ENCODE data around the gene ACTA2. TPM values are rescaled to one million over a fixed set of nuclear protein-coding genes. Genes with fewer than 3 reads are reported as not detected.

The ACTA2 gene

DNA sequence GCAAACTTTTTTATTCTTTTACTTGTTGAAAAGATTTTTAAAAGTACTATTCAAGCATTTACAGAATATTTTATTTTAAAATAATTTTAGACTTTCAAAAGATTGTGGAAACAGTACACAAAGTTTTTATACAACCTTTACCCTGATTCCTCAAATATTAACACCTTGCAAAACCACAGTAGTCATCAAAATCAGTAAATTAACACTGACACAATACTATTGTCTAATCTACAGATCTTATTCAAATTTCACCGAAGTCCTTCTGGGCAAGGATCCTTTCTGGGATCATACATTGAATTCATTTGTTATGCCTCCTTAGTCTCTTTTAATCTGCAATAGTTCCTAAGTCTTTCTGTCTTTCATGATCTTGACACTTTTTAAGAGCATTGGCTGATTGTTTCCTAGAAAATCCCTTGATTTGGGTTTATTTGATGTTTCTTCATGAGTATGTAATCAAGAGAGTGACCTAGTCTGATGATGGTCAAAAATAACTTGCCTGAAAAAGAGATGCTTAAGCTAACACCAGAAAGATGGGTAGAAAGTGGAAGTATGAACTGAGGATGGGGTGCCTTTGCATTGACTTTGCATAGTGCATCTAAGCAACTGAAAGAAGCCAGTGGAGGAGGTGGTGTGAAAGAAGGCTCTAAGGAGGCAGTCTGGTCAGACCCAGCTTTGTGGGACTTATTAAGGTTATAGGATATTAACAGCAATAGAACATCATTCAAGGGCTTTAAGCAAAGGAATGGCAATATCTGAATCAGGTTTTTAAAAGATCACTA is 62.8 kb downstream of the ACTA2 start:
- Histone ChIP-seq H3K36me3 (ENCODE audit: control insufficient read depth, insufficient read depth, low read length) (no peaks in the 10 kb centered on the region), H3K9ac (ENCODE audit: low read length) (no peak overlapping the region), H2BK15ac (replicated peaks; ENCODE audit: low read depth) (no peak overlapping the region), H3K4ac (ENCODE audit: low read depth, low read length) (no peak overlapping the region), H3K79me1 (ENCODE audit: low read length) (no peaks in the 10 kb centered on the region), H4K8ac (ENCODE audit: low read depth, low read length) (no peak overlapping the region), H2BK5ac (ENCODE audit: low read length) (no peak overlapping the region), H3K4me1 (ENCODE audit: control insufficient read depth, low read depth, low read length) (no peaks in the 10 kb centered on the region), H3K18ac (ENCODE audit: low read length) (no peak overlapping the region), H3K23ac (ENCODE audit: low read length) (no peak overlapping the region), H3K4me3 (ENCODE audit: low read length) (no peak overlapping the region), H3K27me3 (ENCODE audit: insufficient read depth, low read length, poor library complexity) (no peaks in the 10 kb centered on the region), H3K56ac (ENCODE audit: low read length) (no peak overlapping the region), H3K79me2 (ENCODE audit: control insufficient read depth, insufficient read depth, low read length) (no peaks in the 10 kb centered on the region), H4K5ac (ENCODE audit: low read length) (no peak overlapping the region), H3K4me2 (ENCODE audit: low read length) (no peak overlapping the region), H3K27ac (ENCODE audit: low read depth, low read length) (no peak overlapping the region), H2BK120ac (ENCODE audit: low read depth, low read length) (no peak overlapping the region), H2AK5ac (ENCODE audit: low read length) (no peak overlapping the region)
- DNase-seq = no peak
- no CpG with 5 or more reads among the region's 1 CpG for WGBS (ENCODE audit: extremely low coverage, insufficient coverage, low lambda C conversion rate)

- H3K4me2 ChIP-seq (ENCODE audit: low read length) = no peak overlapping the region
- H3K4me1 ChIP-seq (ENCODE audit: control insufficient read depth, low read depth, low read length) = no peaks in the 10 kb centered on the region
- no peak overlapping the region for H2BK15ac ChIP-seq (replicated peaks; ENCODE audit: low read depth)
- H2BK5ac ChIP-seq (ENCODE audit: low read length) = no peak overlapping the region
- no peaks in the 10 kb centered on the region for H3K79me1 ChIP-seq (ENCODE audit: low read length)
- no peak overlapping the region for H3K56ac ChIP-seq (ENCODE audit: low read length)
- H4K8ac ChIP-seq (ENCODE audit: low read depth, low read length) = no peak overlapping the region
- no peaks in the 10 kb centered on the region for H3K27me3 ChIP-seq (ENCODE audit: insufficient read depth, low read length, poor library complexity)
- no peak overlapping the region for H3K18ac ChIP-seq (ENCODE audit: low read length)
- no peak overlapping the region for H4K5ac ChIP-seq (ENCODE audit: low read length)
- no peaks in the 10 kb centered on the region for H3K36me3 ChIP-seq (ENCODE audit: control insufficient read depth, insufficient read depth, low read length)
- H3K23ac ChIP-seq (ENCODE audit: low read length) = no peak overlapping the region
- H3K4ac ChIP-seq (ENCODE audit: low read depth, low read length) = no peak overlapping the region
- no peak overlapping the region for H3K9ac ChIP-seq (ENCODE audit: low read length)
- no peak overlapping the region for H2BK120ac ChIP-seq (ENCODE audit: low read depth, low read length)
- no peak overlapping the region for H3K4me3 ChIP-seq (ENCODE audit: low read length)
- no peak overlapping the region for H3K27ac ChIP-seq (ENCODE audit: low read depth, low read length)
- H2AK5ac ChIP-seq (ENCODE audit: low read length) = no peak overlapping the region
- DNase-seq = no peak
- H3K79me2 ChIP-seq (ENCODE audit: control insufficient read depth, insufficient read depth, low read length) = no peaks in the 10 kb centered on the region
Observed at GRCh38 chr10:88888810-88889445, 63.6 kb downstream of the ACTA2 start.

- Histone ChIP-seq H3K4me1 (ENCODE audit: control insufficient read depth, low read depth, low read length) (no peaks in the 10 kb centered on the region), H3K23ac (ENCODE audit: low read length) (no peak overlapping the region), H3K4me3 (ENCODE audit: low read length) (no peak overlapping the region), H3K9ac (ENCODE audit: low read length) (no peak overlapping the region), H4K5ac (ENCODE audit: low read length) (no peak overlapping the region), H3K4me2 (ENCODE audit: low read length) (no peak overlapping the region), H4K8ac (ENCODE audit: low read depth, low read length) (no peak overlapping the region), H2AK5ac (ENCODE audit: low read length) (no peak overlapping the region), H3K36me3 (ENCODE audit: control insufficient read depth, insufficient read depth, low read length) (no peaks in the 10 kb centered on the region), H3K27me3 (ENCODE audit: insufficient read depth, low read length, poor library complexity) (no peaks in the 10 kb centered on the region), H3K27ac (ENCODE audit: low read depth, low read length) (no peak overlapping the region), H2BK120ac (ENCODE audit: low read depth, low read length) (no peak overlapping the region), H3K18ac (ENCODE audit: low read length) (no peak overlapping the region), H3K79me2 (ENCODE audit: control insufficient read depth, insufficient read depth, low read length) (no peaks in the 10 kb centered on the region), H3K4ac (ENCODE audit: low read depth, low read length) (no peak overlapping the region), H3K56ac (ENCODE audit: low read length) (no peak overlapping the region), H2BK5ac (ENCODE audit: low read length) (no peak overlapping the region), H3K79me1 (ENCODE audit: low read length) (no peaks in the 10 kb centered on the region), H2BK15ac (replicated peaks; ENCODE audit: low read depth) (no peak overlapping the region)
- no peak for DNase-seq
Observed at GRCh38 chr10:88886557-88886956, 66.0 kb downstream of the ACTA2 start.

Small RNAs within 50 kb of the gene (small RNA-seq; reads per million reads assigned to genes)
- gene RF02116 (ENCODE audit: insufficient read depth) = not detected

Measured in mesendoderm (in vitro differentiated cells).